A204.1 (cell line): ENCODE results near the gene ST8SIA4.
"Not testable (repeated sequence)": the region's sequence is repeated elsewhere in the genome, so short reads cannot be mapped to it uniquely, and the experiment has no call there.

Experiments
- FAIRE-seq: peaks from 2 replicates; lab custom pipeline; 2012; peaks lifted over from hg19 to GRCh38; lab: Jason Lieb, UNC

Gene ST8SIA4

DNA sequence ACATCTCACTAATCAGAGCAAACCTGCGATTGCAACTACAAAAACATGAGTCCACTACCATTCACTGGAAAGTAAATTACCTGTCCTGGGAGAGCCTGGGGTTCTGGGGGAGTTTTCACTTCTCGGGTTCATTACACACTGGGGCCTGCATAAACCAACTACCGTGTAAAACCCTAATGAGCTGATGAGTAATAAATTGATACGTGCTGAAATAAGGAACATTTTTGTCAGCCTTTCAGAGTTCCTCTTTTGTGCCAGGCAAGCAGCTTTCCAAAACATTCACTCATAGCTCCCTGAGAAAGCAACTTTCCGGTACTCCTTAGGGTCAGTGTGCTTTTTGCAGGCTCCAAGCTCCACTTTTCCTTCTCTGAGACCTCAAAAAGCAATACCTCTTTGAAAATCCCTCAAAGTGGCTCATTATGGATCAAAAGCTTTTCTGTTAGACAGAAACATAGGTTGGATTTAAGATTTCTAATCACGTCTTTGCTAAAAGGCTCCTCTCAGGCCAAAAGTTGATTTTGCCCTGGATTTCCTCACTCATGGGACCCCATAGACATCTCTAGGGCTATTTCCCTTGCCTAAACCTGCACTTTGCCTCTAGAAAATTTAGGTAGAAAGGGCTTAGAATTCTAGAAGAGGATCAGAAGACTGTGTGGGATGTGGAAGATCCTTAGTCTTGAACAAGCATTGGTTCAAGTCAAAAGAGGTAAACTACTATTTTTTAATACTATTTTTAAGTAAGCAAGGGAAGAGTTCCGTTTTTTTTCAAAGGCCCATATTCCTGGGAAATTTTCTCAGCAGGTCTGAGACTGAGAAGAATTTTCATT lies 74.8 kb downstream of the ST8SIA4 start:
- FAIRE-seq, result no peak

DNA sequence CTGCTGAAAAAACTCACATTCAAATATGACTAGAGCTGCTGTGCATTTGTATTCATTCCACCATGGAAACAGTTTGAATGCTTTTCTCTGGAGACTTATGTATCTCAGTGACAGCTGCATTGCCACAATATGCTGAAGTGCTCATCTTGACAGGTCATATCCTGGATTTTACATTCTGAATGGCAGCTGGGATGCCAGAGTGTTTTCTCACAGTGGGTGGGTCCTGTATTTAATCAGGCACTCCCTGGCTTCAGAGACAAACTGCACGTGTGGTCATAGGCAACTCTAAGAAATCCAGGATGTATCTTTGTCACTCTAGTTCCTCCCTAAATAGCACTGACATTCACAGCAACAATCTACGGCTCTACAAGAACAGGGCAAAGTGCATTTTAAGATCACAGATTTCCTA lies 75.6 kb downstream of the ST8SIA4 start:
- FAIRE-seq, result no peak

DNA sequence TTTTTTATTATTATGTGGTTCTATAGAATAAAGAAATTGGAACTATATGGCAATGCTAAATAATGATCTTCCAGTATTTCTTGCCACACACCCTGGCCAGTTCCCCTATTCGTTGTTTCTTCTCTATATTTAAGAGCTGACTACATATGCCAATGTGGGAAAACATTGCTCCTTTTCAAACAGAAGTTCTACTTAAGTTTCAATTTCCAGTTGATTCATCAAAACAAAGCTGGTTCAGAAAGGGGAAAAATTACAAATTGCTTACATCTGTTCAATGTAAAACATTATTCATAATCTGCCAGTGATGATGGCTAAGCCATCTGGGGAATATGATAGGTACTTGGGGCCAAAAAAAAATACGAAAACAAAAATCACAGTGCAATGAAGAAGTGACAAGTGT lies 76.9 kb downstream of the ST8SIA4 start:
- no peak for FAIRE-seq

DNA sequence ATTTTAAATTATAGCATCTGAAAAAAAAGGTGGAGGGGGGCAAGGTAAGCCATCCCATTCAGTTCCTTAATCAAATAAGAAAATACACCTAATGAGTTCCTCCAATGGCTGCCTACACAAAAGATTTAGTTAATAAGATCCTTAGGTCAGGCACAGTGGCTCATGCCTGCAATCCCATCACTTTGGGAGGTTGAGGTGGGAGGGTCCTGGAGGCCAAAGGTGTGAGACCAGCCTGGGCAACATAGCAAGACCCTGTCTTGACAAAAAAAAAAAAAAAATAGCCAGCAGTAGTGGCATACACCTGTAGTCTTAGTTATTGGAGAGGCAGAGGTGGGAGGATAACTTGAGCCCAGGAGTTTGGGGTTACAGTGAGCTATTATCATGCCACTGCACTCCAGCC lies 78.4 kb downstream of the ST8SIA4 start:
- FAIRE-seq, result no peak

DNA sequence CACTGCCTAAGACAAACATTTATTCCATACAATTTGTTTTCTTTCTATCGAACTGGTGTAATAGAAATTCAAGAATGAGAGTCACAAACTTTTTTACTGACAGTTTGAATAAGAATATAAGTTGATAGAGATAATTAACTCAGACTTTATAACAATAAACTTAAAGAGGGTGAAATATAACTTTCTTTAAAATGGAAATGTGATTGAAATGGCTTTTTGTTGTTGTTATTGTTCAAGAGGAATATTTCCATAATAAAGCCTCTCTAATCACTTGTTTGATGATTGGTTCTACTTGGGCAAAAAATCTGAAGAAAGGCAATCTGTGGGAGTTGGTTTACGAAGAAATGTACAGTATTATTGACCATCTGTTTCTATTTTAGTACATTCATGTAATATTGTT lies 79.3 kb downstream of the ST8SIA4 start:
- FAIRE-seq, result no peak

DNA sequence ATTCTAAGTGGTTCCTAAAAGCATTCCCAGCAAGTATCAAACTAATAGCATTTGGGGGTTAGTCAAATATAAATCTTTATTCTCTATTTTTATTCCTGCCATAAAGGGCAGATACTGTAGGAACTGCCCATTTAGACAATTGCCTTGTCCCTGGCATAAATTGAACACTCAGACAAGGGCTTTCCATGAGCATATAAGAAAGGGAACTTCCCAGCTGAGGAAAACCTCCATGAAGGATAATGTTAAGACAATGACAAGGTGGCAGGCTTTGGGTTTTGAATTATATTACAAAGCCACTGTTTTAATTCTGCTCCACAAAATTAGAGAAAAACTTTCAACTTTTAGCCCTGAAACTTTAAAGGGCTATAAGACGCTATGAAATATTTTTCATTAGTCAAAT lies 81.3 kb downstream of the ST8SIA4 start:
- no peak for FAIRE-seq

DNA sequence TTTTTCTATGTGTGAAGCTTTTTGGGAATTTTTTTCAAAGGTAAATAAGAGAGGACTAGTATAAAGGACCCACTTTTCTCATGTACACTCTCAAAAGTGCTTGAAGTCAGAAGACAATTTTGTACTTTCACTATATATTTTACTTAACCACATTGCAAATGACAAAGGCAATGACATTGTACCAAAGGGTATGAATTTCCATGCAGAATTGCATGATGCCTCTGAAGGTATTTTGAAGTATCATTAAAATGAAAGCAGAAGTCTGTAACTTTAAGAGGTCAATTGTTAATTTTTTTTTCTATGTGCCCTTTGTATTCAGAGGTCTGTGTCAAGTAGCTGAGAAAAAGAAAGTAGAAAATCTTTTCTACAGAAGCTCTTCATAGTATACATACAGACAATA lies 84.7 kb downstream of the ST8SIA4 start:
- FAIRE-seq, result no peak

DNA sequence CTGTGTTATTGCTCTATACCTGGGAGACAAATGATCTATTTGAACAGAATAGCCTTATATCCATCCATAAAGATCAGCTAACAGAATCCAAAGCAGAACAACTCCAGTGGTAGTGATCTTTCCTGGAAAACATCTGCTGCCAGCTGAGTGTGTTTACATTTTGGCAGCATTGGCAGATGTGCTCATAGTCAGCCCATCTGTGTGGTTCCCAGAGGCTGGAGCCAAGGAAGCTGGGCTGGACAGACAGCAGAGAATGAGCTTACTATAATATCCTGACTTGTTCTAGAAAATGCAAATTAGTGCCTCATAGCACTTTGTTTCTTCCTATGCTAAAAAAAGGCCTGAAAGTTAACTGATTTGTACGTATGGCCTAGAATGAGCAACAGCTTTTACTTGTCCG lies 99.7 kb downstream of the ST8SIA4 start:
- FAIRE-seq, result no peak

DNA sequence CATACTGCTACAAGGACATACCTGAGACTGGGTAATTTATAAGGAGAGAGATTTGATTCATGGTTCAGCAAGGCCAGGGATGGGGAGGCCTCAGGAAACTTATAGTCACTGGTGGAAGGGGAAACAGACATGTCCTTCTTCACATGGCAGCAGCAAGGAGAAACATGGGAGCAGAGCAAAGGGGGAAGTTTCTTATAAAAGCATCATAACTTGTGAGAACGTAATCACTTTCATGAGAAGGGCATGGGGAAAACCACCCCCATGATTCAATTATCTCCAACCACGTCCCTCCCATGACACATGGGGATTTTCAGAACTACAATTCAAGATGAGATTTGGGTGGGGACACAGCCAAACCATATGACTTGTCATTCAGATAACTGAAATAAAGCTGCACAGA lies 100.9 kb downstream of the ST8SIA4 start:
- no peak for FAIRE-seq

DNA sequence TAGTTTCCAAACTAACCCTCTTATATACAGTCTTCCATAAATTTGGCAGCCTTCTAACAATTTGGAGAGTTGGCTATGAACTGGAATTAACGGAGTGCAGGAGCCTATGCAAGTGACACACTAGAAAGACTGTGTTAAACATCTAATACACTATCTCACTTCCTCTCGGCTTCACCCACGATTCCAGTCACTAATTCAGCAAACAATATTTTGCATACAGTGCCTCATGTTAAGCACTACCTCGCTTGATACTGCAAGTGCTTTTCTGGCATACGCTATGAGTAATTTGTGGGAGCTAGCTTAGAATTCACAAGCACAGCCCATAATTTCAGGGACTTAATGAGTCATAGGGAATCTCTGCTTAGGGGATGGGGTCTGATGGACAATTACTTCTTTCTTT lies 102.5 kb downstream of the ST8SIA4 start:
- no peak for FAIRE-seq

DNA sequence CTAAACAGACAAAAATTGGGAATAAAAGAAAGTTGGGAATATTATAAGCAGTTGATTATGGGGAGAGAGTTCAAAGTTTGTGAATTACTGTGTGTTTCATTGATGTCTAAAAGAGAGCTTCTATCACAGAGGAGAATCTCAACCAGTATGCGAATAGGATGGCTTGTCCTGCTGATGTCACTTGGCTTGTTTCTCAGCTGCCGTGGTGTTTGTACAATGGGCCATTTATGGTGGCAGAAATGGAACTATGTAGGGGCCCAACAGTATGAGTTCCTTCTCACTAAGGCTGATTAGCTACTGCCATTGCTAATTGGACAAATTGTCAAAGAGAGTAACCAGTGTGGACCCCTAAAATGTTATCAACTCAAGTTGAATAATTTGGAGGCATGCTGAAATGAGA lies 103.9 kb downstream of the ST8SIA4 start:
- FAIRE-seq, result no peak

DNA sequence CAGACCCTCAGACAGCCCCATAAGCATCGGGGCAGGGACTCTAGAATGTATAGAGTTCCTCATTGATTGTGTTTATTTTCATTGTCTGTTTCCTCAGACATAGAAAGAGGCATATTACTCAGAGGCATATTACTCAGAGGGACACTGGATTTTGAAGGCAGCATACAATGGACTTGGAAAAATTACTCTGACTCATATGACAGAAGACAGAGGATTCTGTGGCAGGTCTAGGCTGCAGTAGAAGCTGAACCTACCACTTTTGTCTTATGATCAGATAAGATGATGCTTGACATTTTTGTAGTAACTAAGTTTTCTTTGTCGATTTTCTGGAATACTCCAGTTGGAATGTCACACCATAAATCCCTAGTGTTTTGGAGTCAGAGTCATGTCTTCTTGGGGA lies 105.2 kb downstream of the ST8SIA4 start:
- no peak for FAIRE-seq

DNA sequence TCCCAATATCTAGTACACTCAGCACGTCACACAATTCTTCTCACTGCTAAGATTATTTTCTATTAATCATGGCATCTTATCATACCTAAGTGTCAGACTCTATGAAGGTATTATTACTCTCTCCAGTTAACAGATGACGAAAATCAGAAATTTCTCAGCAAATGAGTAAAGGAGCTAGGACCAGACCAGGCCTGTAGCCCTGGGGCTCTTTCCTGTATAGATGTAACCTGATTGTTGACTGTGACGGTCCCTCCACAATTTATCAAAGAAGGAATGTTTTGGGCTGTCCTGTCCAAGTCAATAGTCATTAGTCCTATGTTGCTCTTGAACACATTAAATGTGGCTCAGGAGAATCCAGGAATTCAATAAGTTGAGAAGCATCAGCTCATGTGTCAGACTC lies 106.2 kb downstream of the ST8SIA4 start:
- FAIRE-seq, result no peak

DNA sequence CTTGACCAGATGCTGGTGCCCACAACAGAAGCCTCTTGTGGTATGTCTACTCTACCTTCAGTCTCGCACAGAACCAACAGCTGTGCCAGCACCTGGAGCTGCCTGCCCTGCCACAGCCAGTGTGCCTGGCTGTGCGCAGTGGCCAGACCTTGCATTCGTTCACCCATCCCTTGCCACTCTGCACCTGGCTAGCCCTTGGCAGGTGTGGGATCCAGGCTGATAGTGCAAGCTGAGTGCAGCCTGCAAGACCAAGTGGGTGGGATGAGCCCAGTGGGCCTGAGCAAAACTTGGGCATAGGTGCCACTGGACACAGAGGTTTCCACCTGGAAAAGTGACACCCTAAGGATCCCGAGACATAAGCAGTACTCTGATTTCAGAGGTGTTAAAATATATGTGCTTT lies 108.2 kb downstream of the ST8SIA4 start:
- no peak for FAIRE-seq

DNA sequence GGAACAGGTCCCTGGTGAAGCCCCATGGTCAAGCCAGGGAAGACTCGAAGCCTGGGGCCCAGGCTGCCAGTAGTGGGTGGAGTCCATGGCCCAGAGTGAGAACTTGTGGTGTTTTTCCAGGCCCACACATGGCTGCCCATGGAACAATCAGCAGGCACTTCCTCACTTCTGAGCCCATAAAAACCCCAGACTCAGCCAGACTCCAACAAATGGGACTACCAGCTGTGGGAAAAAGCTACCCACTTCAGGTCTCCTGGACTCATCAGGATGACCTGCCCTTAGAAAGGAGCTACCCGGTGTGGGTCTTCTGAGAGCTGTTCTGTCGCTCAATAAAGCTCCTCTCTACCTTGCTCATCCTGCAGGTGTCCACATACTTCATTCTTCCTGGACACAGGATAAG lies 108.9 kb downstream of the ST8SIA4 start:
- no peak for FAIRE-seq

DNA sequence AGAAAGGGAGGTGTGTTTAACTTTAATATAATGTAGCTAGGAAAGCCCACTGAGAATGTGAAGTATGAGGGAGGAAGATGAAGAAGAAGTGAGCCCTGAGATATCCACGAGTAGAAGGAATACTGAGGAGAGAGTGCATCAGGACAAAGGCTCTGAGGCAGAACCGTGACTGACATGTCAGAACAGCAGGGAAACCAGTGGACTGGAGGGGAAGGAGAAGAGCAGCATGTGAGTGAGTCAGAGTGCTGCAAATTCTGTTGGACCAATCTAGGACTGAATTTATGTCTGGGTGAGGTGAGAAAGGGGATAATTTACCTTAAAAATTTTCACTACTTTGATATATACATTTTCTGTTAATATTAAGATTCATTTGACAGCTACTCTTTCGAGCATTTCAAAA lies 110.3 kb downstream of the ST8SIA4 start:
- no peak for FAIRE-seq

DNA sequence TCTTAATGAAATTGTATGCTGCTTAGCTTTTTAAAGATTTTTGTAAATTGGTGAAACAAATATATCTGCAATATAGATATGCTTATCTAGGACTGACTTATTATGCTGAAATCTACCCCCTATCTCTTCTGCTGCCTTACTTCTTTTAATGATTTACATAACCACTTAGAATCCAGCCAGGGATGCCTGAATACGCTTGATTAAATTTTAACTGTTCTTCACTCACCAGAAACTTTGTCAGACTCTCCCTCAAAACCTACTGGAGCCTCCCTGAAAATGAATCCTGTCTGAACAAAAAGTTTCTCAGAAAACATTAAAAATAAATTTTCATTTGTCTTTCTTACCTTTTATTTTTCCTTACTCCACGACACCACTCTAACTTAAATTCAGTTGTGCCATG lies 111.7 kb downstream of the ST8SIA4 start:
- FAIRE-seq, result no peak

DNA sequence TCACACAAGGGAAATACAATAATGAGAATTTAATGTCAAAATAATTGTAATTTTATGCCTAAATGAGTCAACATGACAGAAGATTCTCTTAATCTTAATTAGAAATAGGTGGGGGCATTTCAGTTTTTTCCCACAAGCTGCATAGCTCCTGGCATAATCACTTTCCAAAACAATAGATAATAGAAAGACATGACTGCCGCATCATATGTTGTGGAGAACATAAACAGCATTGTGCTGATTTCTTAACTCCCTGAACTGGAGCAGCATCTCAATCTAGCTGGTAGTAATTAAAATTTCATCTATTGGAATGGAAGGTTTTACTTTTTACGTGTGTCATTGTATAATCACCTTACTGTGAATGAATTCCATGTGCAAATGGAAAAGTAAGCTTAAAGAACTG lies 112.1 kb downstream of the ST8SIA4 start:
- FAIRE-seq, result no peak

DNA sequence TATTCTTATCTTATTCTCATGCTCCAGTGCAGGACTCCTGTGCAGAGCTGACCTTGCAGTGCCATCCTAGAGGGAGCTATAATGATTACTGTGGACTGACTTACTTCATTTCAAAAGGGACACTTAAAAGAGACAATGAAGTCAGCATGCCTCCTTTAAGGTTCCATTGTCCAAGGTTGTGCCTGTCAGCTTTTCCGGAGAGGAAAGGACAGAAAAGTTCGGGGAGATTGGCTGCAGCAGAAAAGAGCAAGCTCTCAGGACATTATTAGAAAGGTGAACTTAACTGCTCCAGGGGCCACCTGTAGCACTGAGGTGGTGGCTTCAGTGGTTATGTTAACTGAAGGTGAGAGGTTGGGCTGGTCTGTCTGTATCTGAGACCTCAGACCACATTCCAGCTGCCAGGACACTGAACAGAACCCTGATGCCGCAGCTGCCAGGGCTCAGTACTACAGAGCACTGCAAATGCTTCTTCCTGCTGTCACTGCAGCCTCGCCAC lies 112.9 kb downstream of the ST8SIA4 start:
- FAIRE-seq, result no peak

DNA sequence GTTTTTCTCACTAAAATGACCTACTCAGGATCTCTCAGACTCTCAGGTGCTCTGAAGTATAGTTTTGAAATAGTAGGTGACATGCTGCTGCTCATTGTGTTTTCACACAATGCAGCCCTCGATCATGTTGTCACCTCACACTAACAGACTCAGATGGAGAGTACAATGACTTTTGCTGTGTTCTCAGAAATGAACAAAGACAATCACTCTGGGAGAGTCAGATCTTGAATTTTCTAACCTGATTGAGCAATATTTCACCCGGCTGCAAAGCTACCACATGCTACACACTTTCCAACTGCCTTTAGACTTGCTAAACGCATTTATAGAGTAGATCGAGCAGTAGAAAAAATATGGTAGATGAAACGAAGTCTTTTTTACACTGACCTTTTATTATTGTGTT lies 113.4 kb downstream of the ST8SIA4 start:
- FAIRE-seq, result no peak

DNA sequence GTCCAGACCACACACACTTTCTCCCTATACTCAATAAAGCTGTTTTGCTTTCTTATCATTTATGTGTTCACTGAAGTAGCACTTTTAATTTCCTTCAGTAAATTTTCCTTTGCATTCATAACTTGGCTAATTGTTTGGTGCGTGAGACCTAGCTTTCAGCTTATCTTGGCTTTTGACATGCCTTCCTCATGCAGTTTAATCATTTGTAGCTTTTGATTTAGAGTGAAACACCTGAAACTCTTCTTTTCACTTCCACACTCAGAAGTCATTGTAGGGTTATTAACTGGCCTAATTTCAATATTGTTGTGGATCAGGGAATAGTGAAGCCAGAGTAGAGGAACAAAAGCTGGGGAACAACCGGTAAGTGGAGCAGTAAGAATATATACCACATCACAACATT lies 114.7 kb downstream of the ST8SIA4 start:
- no peak for FAIRE-seq

DNA sequence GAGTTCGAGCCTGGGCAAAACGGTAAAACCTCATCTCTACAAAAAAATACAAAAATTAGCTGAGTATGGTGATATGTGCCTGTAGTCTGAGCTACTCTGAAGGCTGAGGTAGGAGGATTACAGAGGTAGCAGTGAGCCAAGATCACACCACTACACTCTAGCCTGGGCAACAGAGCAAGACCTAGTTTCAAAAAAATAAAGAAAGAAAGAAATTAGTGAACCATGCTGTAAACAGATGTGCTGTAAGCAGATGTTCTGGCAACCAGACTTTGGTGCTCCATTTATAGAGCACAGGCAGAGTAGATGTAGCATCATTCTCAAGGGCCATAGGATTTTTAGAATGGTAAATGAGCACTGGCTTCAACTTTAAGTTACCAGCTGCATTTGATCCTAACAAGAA lies 115.4 kb downstream of the ST8SIA4 start:
- FAIRE-seq, result no peak

DNA sequence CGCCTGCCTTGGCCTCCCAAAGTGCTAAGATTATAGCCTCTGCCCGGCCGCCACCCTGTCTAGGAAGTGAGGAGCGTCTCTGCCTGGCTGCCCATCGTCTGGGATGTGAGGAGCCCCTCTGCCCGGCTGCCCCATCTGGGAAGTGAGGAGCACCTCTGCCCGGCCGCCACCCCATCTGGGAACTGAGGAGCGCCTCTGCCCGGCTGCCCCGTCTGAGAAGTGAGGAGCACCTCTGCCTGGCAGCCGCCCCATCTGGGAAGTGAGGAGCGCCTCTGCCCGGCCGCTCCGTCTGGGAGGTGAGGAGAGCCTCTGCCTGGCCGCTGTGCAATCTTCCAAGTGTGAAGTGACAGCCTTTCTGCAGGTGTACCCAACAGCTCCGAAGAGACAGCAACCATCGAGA lies 117.5 kb downstream of the ST8SIA4 start:
- FAIRE-seq, result not testable (repeated sequence)

DNA sequence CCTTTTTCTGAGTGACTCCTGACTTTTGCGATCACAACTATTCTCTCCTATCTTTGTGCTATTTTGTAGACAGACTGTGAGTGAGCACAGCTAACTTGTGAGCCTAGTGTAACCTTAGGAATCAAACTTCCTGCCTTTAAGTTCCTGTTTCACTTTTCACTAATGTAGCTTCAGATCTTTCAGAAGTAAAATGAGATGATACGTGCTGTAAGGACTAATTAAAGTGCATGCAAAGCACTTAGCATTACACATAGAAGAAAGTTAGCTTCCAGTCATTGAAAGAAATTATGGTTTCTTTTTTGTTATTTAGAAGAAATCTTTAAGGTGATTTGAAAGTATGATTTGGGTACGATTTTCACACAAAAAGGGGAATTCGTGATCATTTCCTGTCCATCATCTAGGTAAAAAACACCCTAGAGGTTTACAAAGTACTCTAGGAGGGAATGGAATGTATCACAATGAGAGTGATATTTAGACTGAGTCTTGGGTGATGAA lies 122.7 kb downstream of the ST8SIA4 start:
- FAIRE-seq, result no peak
